Measurements from ENCODE around the gene QRICH2.
"Not testable (repeated sequence)": the region's sequence is repeated elsewhere in the genome, so short reads cannot be mapped to it uniquely, and the experiment has no call there.

Gene QRICH2

DNA sequence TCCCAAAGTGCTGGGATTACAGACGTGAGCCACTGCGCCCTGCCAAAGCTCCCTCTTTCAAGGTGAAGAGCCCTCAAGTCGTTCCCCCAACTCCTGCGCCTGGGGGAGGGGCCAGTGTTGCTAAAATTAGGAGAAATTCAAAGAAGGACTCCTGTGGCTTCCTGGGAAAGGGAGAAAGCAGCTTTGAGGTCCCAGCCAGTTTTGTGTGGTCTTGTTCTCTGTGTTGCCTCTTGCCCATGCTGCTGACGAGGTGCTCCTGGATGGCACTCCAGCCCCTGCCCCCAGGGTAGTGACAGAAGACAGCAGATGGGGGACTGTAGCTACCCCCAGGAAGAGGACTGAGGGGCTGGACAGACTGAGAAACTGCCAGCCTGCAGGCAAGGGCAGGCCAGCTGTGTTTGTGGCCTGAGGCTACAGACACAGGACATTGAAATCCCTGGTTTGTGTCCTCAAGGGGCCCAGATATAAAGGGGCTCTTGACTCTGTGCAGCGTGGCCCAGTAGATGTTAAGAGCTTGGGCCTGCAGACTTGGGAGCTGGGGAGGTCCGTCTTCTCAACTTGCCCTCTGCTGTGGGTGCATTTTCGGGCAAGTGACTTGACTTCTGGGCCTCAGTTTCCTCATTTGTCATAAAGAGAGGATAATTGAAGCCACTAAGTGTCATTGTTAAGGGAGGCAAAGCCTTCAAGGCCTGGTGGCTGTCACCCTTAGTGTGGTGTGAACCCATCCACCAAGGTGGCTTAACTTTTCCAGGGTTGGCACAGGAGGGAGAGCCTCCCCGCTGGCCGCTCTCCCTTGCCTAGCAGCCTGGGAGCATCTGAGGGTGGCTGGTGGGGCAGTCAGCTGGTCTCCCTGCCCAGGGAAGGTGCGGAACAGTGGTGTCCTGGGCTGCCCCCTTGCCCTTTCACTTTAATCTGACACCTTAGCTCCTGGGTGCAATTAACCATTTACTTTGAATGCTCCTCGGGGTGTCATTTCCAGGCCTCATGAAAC, 38.8 kb downstream of the QRICH2 start:
- H3K27ac Mint-ChIP-seq, result peak overlapping the region; percentile 99
- H3K4me1 Mint-ChIP-seq (ENCODE audit: low read depth), result peaks cover 54% of the 10 kb centered on the region
- H3K4me3 Mint-ChIP-seq, result peak overlapping the region; percentile 92
- H3K36me3 Mint-ChIP-seq, result peaks cover 6% of the 10 kb centered on the region
- no peaks in the 10 kb centered on the region for H3K9me3 Mint-ChIP-seq (ENCODE audit: low read depth)
- no peaks in the 10 kb centered on the region for H3K27me3 Mint-ChIP-seq

DNA sequence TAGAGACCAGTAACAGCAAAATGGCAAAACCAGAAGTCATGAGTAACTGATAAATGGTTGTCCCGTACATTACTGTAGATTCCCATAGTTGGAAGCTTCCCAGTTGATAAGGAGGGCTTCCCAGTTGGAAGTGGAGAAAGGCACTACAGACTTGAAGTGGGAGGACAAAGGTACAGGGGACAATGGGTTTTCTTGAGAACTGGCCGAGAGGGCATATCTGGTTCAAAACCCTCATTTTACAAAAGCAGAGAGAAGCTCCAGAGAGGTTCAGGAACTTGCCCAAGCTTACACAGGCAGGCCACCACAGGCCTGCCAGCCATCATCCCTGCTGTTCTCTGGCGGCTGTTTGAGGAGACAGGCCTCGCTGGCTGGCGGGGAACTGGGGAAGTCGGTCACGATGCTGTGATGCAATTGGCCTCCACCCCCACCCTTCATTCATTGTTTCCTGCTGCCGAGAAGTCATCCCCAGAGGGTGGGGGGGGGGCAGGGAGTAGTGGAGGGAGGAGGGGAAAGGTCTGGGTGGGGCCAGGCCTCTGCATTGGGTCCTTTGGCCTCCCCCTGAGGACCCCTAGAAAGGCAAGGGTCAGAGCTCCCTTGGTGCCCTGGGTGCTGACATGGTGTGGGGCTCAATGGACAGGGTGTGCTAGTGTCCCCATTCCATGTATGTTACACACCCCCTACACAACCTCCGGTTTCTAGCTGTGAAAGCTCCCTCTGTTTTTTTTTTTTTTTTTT, 39.9 kb downstream of the QRICH2 start:
- Mint-ChIP-seq H3K27ac (peak overlapping the region; percentile 99), H3K27me3 (no peaks in the 10 kb centered on the region), H3K9me3 (ENCODE audit: low read depth) (no peaks in the 10 kb centered on the region), H3K4me1 (ENCODE audit: low read depth) (peaks cover 55% of the 10 kb centered on the region), H3K36me3 (peaks cover 6% of the 10 kb centered on the region), H3K4me3 (peak overlapping the region; percentile 92)

- Mint-ChIP-seq H3K4me1 (ENCODE audit: low read depth) (peaks cover 58% of the 10 kb centered on the region), H3K27ac (peak overlapping the region; percentile 99), H3K4me3 (peak overlapping the region; percentile 92)
- not testable (repeated sequence) for H3K36me3 Mint-ChIP-seq; H3K27me3 Mint-ChIP-seq; H3K9me3 Mint-ChIP-seq (ENCODE audit: low read depth)
Observed at GRCh38 chr17:76267581-76268001, 40.5 kb downstream of the QRICH2 start.

- H3K27ac Mint-ChIP-seq, result peak overlapping the region; percentile 99
- H3K36me3 Mint-ChIP-seq, result peaks cover 6% of the 10 kb centered on the region
- H3K9me3 Mint-ChIP-seq (ENCODE audit: low read depth), result no peaks in the 10 kb centered on the region
- H3K4me3 Mint-ChIP-seq, result peak overlapping the region; percentile 92
- no peaks in the 10 kb centered on the region for H3K27me3 Mint-ChIP-seq
- peaks cover 62% of the 10 kb centered on the region for H3K4me1 Mint-ChIP-seq (ENCODE audit: low read depth)
Observed at GRCh38 chr17:76267051-76267576, 41.0 kb downstream of the QRICH2 start.

DNA sequence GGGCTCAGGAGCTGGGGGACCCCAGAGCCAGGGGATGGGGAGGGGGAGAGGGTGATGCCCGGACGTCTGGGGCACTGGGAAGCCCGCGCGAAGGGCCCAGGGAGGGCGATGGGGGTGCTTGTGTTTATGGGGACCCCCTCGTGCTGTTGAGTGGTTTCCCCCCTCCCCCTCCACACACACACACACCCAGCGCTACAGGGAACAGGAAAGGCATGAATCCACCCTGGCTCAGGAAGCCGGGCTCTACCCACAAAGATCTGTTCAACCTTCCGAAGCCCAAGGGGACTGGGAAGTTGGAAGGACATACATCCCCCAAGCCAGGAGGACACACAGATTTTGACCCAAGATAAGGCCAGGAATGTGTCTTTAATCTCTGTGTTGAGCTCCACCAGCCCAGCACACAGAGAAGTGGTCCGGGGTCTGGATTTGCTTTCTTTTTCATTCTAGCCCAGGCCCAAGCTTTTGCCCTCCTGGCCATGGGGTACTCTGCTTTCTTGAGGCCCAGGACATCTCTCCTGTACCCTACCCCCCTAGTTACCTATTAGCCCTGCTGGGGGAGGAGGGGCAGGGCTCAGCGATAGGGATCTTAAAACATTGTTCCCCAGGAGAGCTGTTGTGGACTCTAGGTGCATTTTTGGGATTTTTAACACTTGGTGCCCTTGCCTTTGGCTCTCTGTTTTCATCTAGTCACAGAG, 41.7 kb downstream of the QRICH2 start:
- no peaks in the 10 kb centered on the region for H3K9me3 Mint-ChIP-seq (ENCODE audit: low read depth)
- no peaks in the 10 kb centered on the region for H3K27me3 Mint-ChIP-seq
- H3K27ac Mint-ChIP-seq, result peak overlapping the region; percentile 99
- peak overlapping the region; percentile 92 for H3K4me3 Mint-ChIP-seq
- peaks cover 67% of the 10 kb centered on the region for H3K4me1 Mint-ChIP-seq (ENCODE audit: low read depth)
- H3K36me3 Mint-ChIP-seq, result peaks cover 6% of the 10 kb centered on the region

DNA sequence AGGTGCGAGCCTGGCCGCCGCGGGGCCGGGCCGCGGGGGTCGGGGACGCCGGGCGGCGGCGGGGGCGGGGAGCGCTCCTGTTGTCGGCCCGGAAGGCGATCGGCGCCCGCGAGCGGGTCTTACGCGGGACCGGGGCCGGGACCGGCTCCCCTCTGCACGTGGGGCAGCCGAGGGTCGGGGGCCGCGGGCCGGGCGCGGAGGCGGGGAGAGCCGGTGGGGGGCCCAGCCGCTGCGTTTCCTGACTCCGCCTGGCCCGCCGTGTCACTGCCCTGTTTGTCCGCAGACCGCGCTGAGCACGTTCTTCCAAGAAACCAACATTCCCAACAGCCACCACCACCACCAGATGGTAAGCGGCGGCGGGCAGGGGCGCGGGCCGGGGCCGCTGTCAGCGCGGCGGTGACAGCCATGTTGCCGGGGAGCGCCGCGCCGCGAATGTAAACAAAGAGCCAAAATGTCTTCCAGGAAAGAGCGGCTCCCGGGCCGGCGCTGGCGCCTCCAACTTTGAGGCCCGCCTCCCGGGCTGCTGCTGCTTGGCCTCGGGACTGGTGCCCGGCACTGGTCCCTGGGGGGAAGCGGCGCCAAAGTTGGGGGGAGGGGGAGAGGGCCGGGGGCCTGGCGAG, 42.3 kb downstream of the QRICH2 start:
- Mint-ChIP-seq H3K9me3 (ENCODE audit: low read depth) (no peaks in the 10 kb centered on the region), H3K27me3 (no peaks in the 10 kb centered on the region), H3K4me1 (ENCODE audit: low read depth) (peaks cover 63% of the 10 kb centered on the region), H3K36me3 (peaks cover 6% of the 10 kb centered on the region), H3K4me3 (peak overlapping the region; percentile 92), H3K27ac (peak overlapping the region; percentile 76)

DNA sequence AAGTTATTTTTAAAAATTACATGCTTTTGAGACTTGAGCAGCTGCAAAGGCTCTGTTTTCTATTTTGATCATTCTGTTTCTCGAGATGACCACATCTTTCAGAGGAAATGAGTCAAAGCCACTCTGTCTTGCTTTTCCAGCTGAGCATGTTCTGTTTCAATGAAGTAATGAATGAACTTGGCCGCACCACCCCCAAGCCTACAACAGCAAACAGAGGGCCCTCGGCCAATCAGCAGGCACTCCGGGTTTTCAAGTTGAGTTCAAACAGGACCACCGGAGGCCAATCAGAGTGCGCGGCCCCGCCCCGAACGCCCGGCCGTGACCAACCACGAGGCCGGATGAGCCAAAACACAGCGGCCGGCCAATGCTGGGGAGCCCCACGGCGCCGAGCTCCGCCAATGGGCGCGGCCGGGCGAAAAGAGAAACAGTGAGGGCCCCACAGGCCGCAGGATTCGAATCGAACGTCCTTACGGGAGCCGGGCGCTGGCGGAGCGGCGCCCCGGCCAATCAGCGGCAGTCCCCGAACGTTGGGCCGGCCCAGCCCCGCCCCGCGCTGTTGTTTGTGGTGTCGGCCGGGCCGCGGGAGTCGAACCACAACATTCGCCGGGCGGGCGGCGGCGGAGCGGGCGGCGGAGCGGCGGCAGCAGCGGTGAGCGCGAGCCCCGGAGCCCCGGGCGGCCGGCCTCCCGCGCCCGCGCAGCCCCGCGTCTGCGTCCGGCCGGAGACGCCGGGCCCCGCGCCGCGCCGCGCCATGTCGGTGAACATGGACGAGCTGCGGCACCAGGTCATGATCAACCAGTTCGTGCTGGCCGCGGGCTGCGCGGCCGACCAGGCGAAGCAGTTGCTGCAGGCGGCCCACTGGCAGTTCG, 43.1 kb downstream of the QRICH2 start, which contains the start of gene UBALD2:
Gene UBALD2 (plus strand): TSS at position 594 of the 869 bp plus-strand sequence. CDS start 158 bp downstream, at position 752.
- Mint-ChIP-seq H3K27ac (peak within 1 kb of the TSS; percentile 99), H3K4me3 (peak within 1 kb of the TSS; percentile 92), H3K36me3 (peaks cover 6% of the 10 kb centered on the region), H3K27me3 (no peaks in the 10 kb centered on the region), H3K9me3 (ENCODE audit: low read depth) (no peaks in the 10 kb centered on the region), H3K4me1 (ENCODE audit: low read depth) (peaks cover 62% of the 10 kb centered on the region)

GRCh38 chr17:76264425-76264754, 43.7 kb downstream of the QRICH2 start:
- peaks cover 56% of the 10 kb centered on the region for H3K4me1 Mint-ChIP-seq (ENCODE audit: low read depth)
- peak overlapping the region; percentile 78 for H3K4me3 Mint-ChIP-seq
- no peaks in the 10 kb centered on the region for H3K9me3 Mint-ChIP-seq (ENCODE audit: low read depth)
- peaks cover 6% of the 10 kb centered on the region for H3K36me3 Mint-ChIP-seq
- H3K27me3 Mint-ChIP-seq, result no peaks in the 10 kb centered on the region
- peak overlapping the region; percentile 97 for H3K27ac Mint-ChIP-seq

GRCh38 chr17:76263896-76264295, 44.2 kb downstream of the QRICH2 start:
- Mint-ChIP-seq H3K4me3 (peak overlapping the region; percentile 78), H3K27ac (peak overlapping the region; percentile 97), H3K27me3 (no peaks in the 10 kb centered on the region), H3K36me3 (peaks cover 6% of the 10 kb centered on the region), H3K9me3 (ENCODE audit: low read depth) (no peaks in the 10 kb centered on the region), H3K4me1 (ENCODE audit: low read depth) (peaks cover 51% of the 10 kb centered on the region)

DNA sequence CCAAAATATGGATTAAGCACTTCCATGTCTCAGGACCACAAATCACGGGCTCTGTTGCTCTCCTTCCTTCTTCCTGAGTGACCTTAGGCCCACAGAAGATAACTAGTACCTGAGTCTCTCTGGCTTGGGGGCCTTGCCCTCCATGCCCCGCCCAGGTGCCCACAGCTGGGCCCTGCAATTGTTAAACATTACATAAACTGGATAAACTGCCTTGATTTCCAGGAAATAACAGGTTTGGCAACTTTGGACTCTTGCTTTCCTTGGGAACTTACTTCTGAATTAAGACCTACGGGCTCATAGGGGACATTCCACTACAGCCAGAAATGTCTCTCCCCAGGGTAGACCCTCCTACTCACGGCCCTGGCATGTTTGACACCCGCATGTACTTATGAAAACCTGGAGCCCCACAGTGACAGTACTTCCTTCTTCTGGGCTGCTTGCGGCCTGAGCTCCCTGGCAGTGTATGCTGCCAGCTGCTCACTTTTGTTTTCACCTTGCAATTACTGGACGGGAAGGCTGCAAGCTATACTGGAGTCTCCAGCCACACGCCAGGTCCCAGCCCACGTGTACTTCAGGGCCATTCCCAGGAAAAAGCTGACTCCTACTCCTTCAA, 45.2 kb downstream of the QRICH2 start:
- peaks cover 2% of the 10 kb centered on the region for H3K36me3 Mint-ChIP-seq
- H3K9me3 Mint-ChIP-seq (ENCODE audit: low read depth), result no peaks in the 10 kb centered on the region
- H3K27me3 Mint-ChIP-seq, result no peaks in the 10 kb centered on the region
- peak overlapping the region; percentile 78 for H3K4me3 Mint-ChIP-seq
- H3K4me1 Mint-ChIP-seq (ENCODE audit: low read depth), result peaks cover 44% of the 10 kb centered on the region
- peak overlapping the region; percentile 97 for H3K27ac Mint-ChIP-seq

GRCh38 chr17:76261421-76262215, 46.5 kb downstream of the QRICH2 start:
- Mint-ChIP-seq H3K27me3 (no peaks in the 10 kb centered on the region), H3K4me3 (no peak overlapping the region), H3K27ac (peak overlapping the region; percentile 97), H3K4me1 (ENCODE audit: low read depth) (peaks cover 39% of the 10 kb centered on the region), H3K36me3 (peaks cover 3% of the 10 kb centered on the region), H3K9me3 (ENCODE audit: low read depth) (peaks cover 3% of the 10 kb centered on the region)

GRCh38 chr17:76260669-76261068, 47.4 kb downstream of the QRICH2 start:
- H3K36me3 Mint-ChIP-seq, result peaks cover 3% of the 10 kb centered on the region
- peaks cover 48% of the 10 kb centered on the region for H3K4me1 Mint-ChIP-seq (ENCODE audit: low read depth)
- H3K4me3 Mint-ChIP-seq, result no peak overlapping the region
- H3K9me3 Mint-ChIP-seq (ENCODE audit: low read depth), result peaks cover 3% of the 10 kb centered on the region
- peak overlapping the region; percentile 41 for H3K27ac Mint-ChIP-seq
- H3K27me3 Mint-ChIP-seq, result no peaks in the 10 kb centered on the region

All from activated naive CD8-positive, alpha-beta T cell (primary cell).